Measurements from ENCODE around the gene EMILIN1.

The EMILIN1 gene

DNA sequence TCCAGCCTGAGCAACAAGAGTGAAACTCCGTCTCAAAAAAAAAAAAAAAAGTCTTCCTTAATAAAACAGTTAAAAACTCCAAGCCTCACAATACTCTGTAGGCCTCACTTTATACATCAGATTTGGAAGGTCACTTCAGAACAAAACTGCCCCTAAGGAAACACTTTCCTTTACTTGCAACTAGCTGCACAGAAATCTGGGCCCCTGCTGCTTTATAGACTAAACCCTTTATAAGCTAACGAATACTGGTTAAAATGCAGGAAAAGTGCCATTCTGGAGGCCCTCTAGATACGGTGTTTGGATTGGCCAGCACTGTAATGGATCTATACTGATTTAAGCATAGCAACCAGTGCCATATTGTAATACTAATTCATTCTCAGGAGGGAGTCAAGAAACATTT is 46.7 kb downstream of the EMILIN1 start:
- Histone ChIP-seq H3K36me3 (ENCODE audit: control insufficient read depth, insufficient read depth, low read length) (no peaks in the 10 kb centered on the region), H3K4me1 (ENCODE audit: control insufficient read depth, insufficient read depth, low read length) (peaks cover 8% of the 10 kb centered on the region)
- 86 to 90% methylated on average over 3 of the region's 3 CpGs for WGBS, 2 experiments

DNA sequence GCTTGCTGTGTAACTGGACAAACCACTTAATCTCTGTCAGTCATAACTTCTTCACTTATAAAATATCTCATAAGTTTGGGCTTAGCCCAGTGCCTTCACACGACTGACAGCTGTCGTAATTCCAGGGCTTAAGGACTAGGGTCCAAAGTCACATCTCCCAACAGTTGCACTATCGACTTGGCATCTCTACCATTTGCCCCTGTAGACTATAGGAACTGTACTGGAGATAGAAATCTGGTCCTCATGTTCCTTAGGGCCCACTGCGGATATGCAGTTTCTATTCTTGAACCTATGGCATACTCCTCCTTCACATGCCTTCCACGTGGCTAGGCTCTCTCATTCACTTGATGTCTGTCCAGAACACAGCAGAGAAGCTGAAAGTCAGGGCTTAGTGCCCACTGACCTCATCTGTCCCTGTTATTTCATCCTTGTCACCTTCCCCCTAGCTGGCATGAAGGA is 47.9 kb downstream of the EMILIN1 start:
- 68 to 69% methylated on average over 5 of the region's 5 CpGs for WGBS, 2 experiments
- H3K27me3 ChIP-seq (ENCODE audit: control insufficient read depth, insufficient read depth, low read length, poor library complexity, severe bottlenecking) = peaks cover 34% of the 10 kb centered on the region
- H3K27ac ChIP-seq (ENCODE audit: insufficient read depth, low read depth, low read length, poor library complexity, severe bottlenecking) = no peak overlapping the region
- no peaks in the 10 kb centered on the region for H3K9me3 ChIP-seq (ENCODE audit: control insufficient read depth, low read length)
- no peak overlapping the region for H3K4me3 ChIP-seq (ENCODE audit: insufficient read depth, low read depth, low read length)
- no peaks in the 10 kb centered on the region for H3K36me3 ChIP-seq (ENCODE audit: control insufficient read depth, insufficient read depth, low read length)
- H3K4me1 ChIP-seq (ENCODE audit: control insufficient read depth, insufficient read depth, low read length) = peaks cover 8% of the 10 kb centered on the region

More for the DNA sequence above, 46.7 kb downstream of the EMILIN1 start:
- no peaks in the 10 kb centered on the region for H3K9me3 ChIP-seq (ENCODE audit: control insufficient read depth, low read length)
- no peak overlapping the region for H3K27ac ChIP-seq (ENCODE audit: insufficient read depth, low read depth, low read length, poor library complexity, severe bottlenecking)
- peaks cover 46% of the 10 kb centered on the region for H3K27me3 ChIP-seq (ENCODE audit: control insufficient read depth, insufficient read depth, low read length, poor library complexity, severe bottlenecking)
- no peak overlapping the region for H3K4me3 ChIP-seq (ENCODE audit: insufficient read depth, low read depth, low read length)

GRCh38 chr2:27127883-27128667 is 49.7 kb downstream of the EMILIN1 start:
- peaks cover 16% of the 10 kb centered on the region for H3K27me3 ChIP-seq (ENCODE audit: control insufficient read depth, insufficient read depth, low read length, poor library complexity, severe bottlenecking)
- peaks cover 12% of the 10 kb centered on the region for H3K36me3 ChIP-seq (ENCODE audit: control insufficient read depth, insufficient read depth, low read length)
- 88 to 91% methylated on average over 9 of the region's 9 CpGs for WGBS, 2 experiments
- no peaks in the 10 kb centered on the region for H3K9me3 ChIP-seq (ENCODE audit: control insufficient read depth, low read length)
- H3K27ac ChIP-seq (ENCODE audit: insufficient read depth, low read depth, low read length, poor library complexity, severe bottlenecking) = no peak overlapping the region
- H3K4me3 ChIP-seq (ENCODE audit: insufficient read depth, low read depth, low read length) = no peak overlapping the region
- peaks cover 6% of the 10 kb centered on the region for H3K4me1 ChIP-seq (ENCODE audit: control insufficient read depth, insufficient read depth, low read length)

DNA sequence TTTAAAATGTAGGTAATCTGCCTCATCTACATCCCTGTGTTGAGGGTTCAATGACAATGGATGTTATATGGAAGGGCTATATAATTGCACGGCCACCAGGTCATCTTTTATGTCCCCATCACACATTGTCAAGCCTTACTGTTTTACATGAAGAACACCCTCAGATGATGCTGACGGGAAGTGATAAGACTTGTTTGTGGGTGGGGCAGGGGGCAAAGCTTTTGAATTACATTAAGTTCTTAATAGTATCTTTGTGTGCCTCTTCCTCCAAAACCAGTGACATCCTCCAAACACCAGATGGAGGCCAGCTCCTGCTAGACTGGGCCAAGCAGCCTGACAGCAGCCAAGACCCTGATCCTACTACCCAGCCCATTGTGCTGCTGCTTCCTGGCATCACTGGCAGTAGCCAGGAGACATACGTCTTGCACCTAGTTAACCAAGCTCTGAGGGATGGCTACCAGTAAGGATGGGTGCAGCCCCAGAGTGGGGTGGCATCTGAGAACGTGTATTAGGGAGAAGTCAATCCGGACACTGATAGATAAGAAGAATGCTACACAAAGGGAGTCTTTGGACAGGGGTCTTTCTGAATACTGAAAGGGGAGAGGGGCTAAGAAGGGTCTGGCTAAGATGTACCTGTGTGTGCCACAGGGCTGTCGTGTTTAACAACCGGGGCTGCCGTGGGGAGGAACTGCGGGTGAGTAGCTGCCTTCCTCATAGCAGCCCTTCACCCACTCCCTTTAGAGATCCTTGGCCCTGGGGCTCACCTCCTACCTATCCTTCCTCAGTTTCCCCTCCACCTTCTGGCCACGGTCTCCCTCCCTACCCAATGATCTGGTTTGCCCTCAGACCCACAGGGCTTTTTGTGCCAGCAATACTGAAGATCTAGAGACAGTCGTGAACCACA is 50.5 kb downstream of the EMILIN1 start:
- Histone ChIP-seq H3K27me3 (ENCODE audit: control insufficient read depth, insufficient read depth, low read length, poor library complexity, severe bottlenecking) (peaks cover 10% of the 10 kb centered on the region), H3K4me3 (ENCODE audit: insufficient read depth, low read depth, low read length) (no peak overlapping the region), H3K9me3 (ENCODE audit: control insufficient read depth, low read length) (no peaks in the 10 kb centered on the region), H3K4me1 (ENCODE audit: control insufficient read depth, insufficient read depth, low read length) (peaks cover 7% of the 10 kb centered on the region), H3K27ac (ENCODE audit: insufficient read depth, low read depth, low read length, poor library complexity, severe bottlenecking) (no peak overlapping the region), H3K36me3 (ENCODE audit: control insufficient read depth, insufficient read depth, low read length) (peaks cover 12% of the 10 kb centered on the region)
- WGBS, 2 experiments = 91 to 95% methylated on average over 9 to 11 of the region's 11 CpGs

DNA sequence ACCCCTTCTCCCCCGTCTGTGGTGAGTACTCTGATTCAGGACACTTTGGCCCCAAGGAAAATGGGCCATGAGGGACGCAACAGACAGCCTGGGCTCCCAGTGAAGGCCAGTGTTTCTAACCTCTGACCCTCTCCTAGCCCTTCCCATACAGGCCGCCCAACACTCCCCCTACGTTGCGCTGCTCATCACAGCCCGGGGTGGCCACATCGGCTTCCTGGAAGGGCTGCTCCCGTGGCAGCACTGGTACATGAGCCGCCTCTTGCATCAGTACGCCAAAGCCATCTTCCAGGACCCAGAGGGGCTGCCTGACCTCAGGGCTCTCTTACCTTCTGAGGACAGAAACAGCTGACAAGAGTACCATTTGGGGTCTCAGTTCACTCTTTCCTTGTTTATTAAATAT is 52.0 kb downstream of the EMILIN1 start:
- no peaks in the 10 kb centered on the region for H3K9me3 ChIP-seq (ENCODE audit: control insufficient read depth, low read length)
- no peak overlapping the region for H3K27ac ChIP-seq (ENCODE audit: insufficient read depth, low read depth, low read length, poor library complexity, severe bottlenecking)
- H3K36me3 ChIP-seq (ENCODE audit: control insufficient read depth, insufficient read depth, low read length) = peaks cover 12% of the 10 kb centered on the region
- peaks cover 6% of the 10 kb centered on the region for H3K4me1 ChIP-seq (ENCODE audit: control insufficient read depth, insufficient read depth, low read length)
- H3K27me3 ChIP-seq (ENCODE audit: control insufficient read depth, insufficient read depth, low read length, poor library complexity, severe bottlenecking) = no peaks in the 10 kb centered on the region
- WGBS, 2 experiments = 93 to 95% methylated on average over 10 of the region's 10 CpGs
- H3K4me3 ChIP-seq (ENCODE audit: insufficient read depth, low read depth, low read length) = no peak overlapping the region

DNA sequence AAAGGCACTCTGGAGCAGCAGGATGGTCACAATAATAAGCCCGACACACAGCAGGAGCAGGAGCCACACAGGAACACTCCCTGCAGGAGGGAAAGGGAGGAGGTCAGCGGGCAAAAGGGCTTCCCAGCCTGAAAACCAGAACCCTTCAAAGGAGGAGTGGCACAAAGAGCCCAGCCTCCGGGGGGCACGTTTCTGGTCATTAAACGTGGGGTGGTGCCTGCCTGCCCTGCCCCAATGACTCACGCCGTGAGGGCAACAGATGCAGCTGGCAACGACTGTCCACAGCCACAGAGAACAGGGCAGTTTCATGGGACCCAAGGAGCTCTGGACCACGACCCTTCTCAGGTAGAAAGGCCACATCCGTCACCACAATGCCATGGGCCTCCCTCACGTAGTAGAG is 53.0 kb downstream of the EMILIN1 start:
- 93 to 94% methylated on average over 11 of the region's 11 CpGs for WGBS, 2 experiments
- peaks cover 6% of the 10 kb centered on the region for H3K4me1 ChIP-seq (ENCODE audit: control insufficient read depth, insufficient read depth, low read length)
- no peaks in the 10 kb centered on the region for H3K27me3 ChIP-seq (ENCODE audit: control insufficient read depth, insufficient read depth, low read length, poor library complexity, severe bottlenecking)
- H3K27ac ChIP-seq (ENCODE audit: insufficient read depth, low read depth, low read length, poor library complexity, severe bottlenecking) = no peak overlapping the region
- H3K9me3 ChIP-seq (ENCODE audit: control insufficient read depth, low read length) = no peaks in the 10 kb centered on the region
- H3K4me3 ChIP-seq (ENCODE audit: insufficient read depth, low read depth, low read length) = no peak overlapping the region
- H3K36me3 ChIP-seq (ENCODE audit: control insufficient read depth, insufficient read depth, low read length) = peaks cover 12% of the 10 kb centered on the region

- H3K9me3 ChIP-seq (ENCODE audit: control insufficient read depth, low read length) = no peaks in the 10 kb centered on the region
Observed at GRCh38 chr2:27133195-27133875, 54.9 kb downstream of the EMILIN1 start.

DNA sequence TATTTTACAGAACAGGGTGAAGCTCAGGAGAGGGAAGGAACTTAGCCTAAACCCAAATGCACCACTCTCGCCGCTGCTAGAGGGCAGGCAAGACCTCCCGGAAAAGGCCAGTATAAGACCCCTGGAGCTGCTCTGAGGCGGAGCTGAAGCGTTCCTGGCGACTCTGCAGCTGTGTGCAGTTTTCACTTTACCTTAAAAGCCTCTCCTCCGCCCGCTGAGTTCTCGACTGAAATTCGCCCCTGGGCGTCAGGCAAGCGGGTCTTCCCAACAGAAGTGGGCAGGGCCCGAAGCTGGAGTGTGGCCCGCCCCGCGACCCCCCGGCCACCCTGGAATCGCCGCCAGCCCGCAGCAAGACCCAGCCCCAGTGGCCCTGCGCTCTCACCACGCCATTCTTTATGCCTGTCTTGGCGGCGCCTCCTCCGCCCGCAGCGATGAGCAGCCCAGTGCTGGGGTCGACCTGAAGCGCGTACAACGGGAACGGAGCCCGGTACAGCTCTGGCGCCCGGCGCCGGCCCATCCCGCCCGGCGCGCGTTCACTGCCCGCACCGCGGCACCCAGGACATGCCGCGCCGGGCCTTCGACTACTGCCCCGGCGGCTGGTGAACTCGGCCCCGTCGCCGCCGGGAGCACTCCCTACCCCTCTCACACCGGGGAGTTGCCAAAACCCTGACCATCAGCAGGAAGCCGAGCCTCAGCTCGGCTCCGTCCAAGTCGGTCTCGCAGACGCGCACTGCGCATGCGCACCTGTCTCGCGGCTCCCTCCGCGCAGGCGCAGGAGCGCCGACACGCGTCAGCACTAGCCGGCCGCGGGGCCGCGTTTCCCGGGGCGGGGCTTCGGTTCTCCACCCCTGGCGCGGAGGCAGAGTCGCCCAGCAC is 55.7 kb downstream of the EMILIN1 start, which contains the start of gene PREB:
Gene PREB, minus strand, starts transcription at position 732 of the 876 bp plus-strand sequence. Its CDS starts 215 bp downstream, at position 517.
- Histone ChIP-seq H3K9me3 (ENCODE audit: control insufficient read depth, low read length) (no peaks in the 10 kb centered on the region), H3K27ac (ENCODE audit: insufficient read depth, low read depth, low read length, poor library complexity, severe bottlenecking) (peak within 1 kb of the TSS; percentile 36), H3K4me3 (ENCODE audit: insufficient read depth, low read depth, low read length) (peak within 1 kb of the TSS; percentile 99), H3K27me3 (ENCODE audit: control insufficient read depth, insufficient read depth, low read length, poor library complexity, severe bottlenecking) (no peaks in the 10 kb centered on the region), H3K36me3 (ENCODE audit: control insufficient read depth, insufficient read depth, low read length) (peaks cover 12% of the 10 kb centered on the region), H3K4me1 (ENCODE audit: control insufficient read depth, insufficient read depth, low read length) (peaks cover 6% of the 10 kb centered on the region)
- 0% methylated on average over 86 of the region's 86 CpGs for WGBS, 2 experiments

More at GRCh38 chr2:27133195-27133875, 54.9 kb downstream of the EMILIN1 start:
- Histone ChIP-seq H3K27me3 (ENCODE audit: control insufficient read depth, insufficient read depth, low read length, poor library complexity, severe bottlenecking) (no peaks in the 10 kb centered on the region), H3K4me1 (ENCODE audit: control insufficient read depth, insufficient read depth, low read length) (peaks cover 6% of the 10 kb centered on the region), H3K36me3 (ENCODE audit: control insufficient read depth, insufficient read depth, low read length) (peaks cover 12% of the 10 kb centered on the region), H3K4me3 (ENCODE audit: insufficient read depth, low read depth, low read length) (peak overlapping the region; percentile 99), H3K27ac (ENCODE audit: insufficient read depth, low read depth, low read length, poor library complexity, severe bottlenecking) (no peak overlapping the region)
- 57 to 60% methylated on average over 14 of the region's 14 CpGs for WGBS, 2 experiments

DNA sequence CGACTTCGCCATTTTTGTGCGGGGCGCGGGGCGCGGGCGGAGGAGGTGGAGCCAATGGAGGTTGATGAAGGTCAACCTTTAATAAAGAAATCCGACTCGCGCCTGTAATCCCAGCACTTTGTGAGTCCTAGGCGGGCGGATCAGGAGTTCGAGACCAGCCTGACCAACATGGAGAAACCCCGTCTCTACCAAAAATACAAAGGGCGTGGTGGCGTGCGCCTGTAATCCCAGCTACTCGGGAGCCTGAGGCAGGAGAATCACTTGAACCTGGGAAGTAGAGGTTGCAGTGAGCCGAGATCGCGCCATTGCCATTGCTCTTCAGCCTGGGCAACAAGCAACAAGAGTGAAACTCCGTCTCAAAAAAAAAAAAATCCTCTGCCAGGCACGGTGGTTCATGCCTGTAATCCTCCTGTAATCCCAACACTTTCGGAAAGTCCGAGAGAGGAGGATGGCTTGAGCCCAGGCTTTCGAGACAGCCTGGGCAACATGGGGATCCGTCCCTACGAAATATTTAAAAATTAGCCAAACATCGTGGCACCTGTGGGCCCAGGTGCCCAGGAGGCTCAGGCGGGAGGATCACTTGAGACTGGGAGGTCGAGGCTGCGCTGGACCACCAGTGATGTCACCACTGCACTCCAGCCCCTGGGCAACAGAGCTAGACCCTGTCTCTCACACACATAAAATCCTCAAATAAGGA is 56.5 kb downstream of the EMILIN1 start:
- no peak overlapping the region for H3K27ac ChIP-seq (ENCODE audit: insufficient read depth, low read depth, low read length, poor library complexity, severe bottlenecking)
- H3K4me3 ChIP-seq (ENCODE audit: insufficient read depth, low read depth, low read length) = peak overlapping the region; percentile 99
- 55% methylated on average over 33 of the region's 33 CpGs for WGBS, 2 experiments

More for the DNA sequence above, 56.5 kb downstream of the EMILIN1 start:
- Histone ChIP-seq H3K27me3 (ENCODE audit: control insufficient read depth, insufficient read depth, low read length, poor library complexity, severe bottlenecking) (no peaks in the 10 kb centered on the region), H3K9me3 (ENCODE audit: control insufficient read depth, low read length) (no peaks in the 10 kb centered on the region), H3K4me1 (ENCODE audit: control insufficient read depth, insufficient read depth, low read length) (peaks cover 6% of the 10 kb centered on the region), H3K36me3 (ENCODE audit: control insufficient read depth, insufficient read depth, low read length) (peaks cover 12% of the 10 kb centered on the region)
